CD8-positive, alpha-beta memory T cell (primary cell): ENCODE results near the gene BNC2. TPM values are rescaled to one million over a fixed set of nuclear protein-coding genes. Genes with fewer than 3 reads are reported as not detected.
A peak's percentile ranks its signal among the peaks of the same experiment; 100 is the strongest.

Source experiments
- CTCF ChIA-PET: fragments of 350-600 bp; sonication (Branson Sonifier 250); formaldehyde crosslinking; loops from one replicate; lab custom pipeline; 2021; ENCODE audit warnings: antibody characterized with exemption; lab: Charles Lee
- POLR2A ChIA-PET: fragments of 350-600 bp; sonication (Branson Sonifier 250); formaldehyde crosslinking; loops from one replicate; lab custom pipeline; 2021; ENCODE audit warnings: antibody characterized with exemption; lab: Charles Lee
- DNase-seq, 5 donors: peaks; one replicate each; pipeline versions ENCODE4 v3.0.0 to v3.0.0-alpha.2; 2020 to 2022; ENCODE audit warnings: mixed read lengths in 1 of 5
- H3K27ac ChIP-seq: one replicate; pipeline ENCODE4 v1.7.0; 2013; ENCODE audit warnings: low read depth, mild to moderate bottlenecking, low read length, moderate library complexity
- H3K27me3 ChIP-seq: 2 replicates; pipeline ENCODE4 v1.7.0; 2013; ENCODE audit warnings: low read length, mild to moderate bottlenecking; ENCODE audit not compliant: insufficient read depth, poor library complexity, severe bottlenecking
- H3K36me3 ChIP-seq: 2 replicates; pipeline ENCODE4 v1.7.0; 2013; ENCODE audit warnings: mild to moderate bottlenecking, low read length, moderate library complexity; ENCODE audit not compliant: insufficient read depth
- H3K4me1 ChIP-seq: 2 replicates; pipeline ENCODE4 v1.7.0; 2013; ENCODE audit warnings: mild to moderate bottlenecking, low read length, moderate library complexity; ENCODE audit not compliant: insufficient read depth
- H3K4me3 ChIP-seq: 2 replicates; pipeline ENCODE4 v1.7.0; 2013; ENCODE audit warnings: mild to moderate bottlenecking, low read length
- H3K9me3 ChIP-seq: 2 replicates; pipeline ENCODE4 v1.7.0; 2013; ENCODE audit warnings: mild to moderate bottlenecking, low read length
- H3K27ac Mint-ChIP-seq, 8 donors: one replicate each; pipeline ENCODE4 v1.8.0; 2020 to 2021; ENCODE audit warnings: mixed read lengths in 8 of 8, mild to moderate bottlenecking in 6 of 8, inconsistent platforms in 3 of 8, moderate library complexity in 3 of 8
- H3K27me3 Mint-ChIP-seq, 2 donors: one replicate each; pipeline ENCODE4 v1.8.0; 2020 to 2021; ENCODE audit warnings: mixed read lengths in 2 of 2, mild to moderate bottlenecking in 1 of 2, moderate library complexity in 1 of 2
- H3K36me3 Mint-ChIP-seq, 3 donors: one replicate each; pipeline ENCODE4 v1.8.0; 2020 to 2021; ENCODE audit warnings: mixed read lengths in 3 of 3, inconsistent platforms in 1 of 3, mild to moderate bottlenecking in 1 of 3
- H3K4me1 Mint-ChIP-seq, 3 donors: one replicate each; pipeline ENCODE4 v1.8.0; 2020 to 2021; ENCODE audit warnings: mixed read lengths in 3 of 3, inconsistent platforms in 1 of 3, mild to moderate bottlenecking in 1 of 3
- H3K4me3 Mint-ChIP-seq, 7 donors: one replicate each; pipeline ENCODE4 v1.8.0; 2020 to 2021; ENCODE audit warnings: mixed read lengths in 7 of 7, mild to moderate bottlenecking in 6 of 7, moderate library complexity in 4 of 7, inconsistent platforms in 2 of 7
- H3K9me3 Mint-ChIP-seq, 5 donors: one replicate each; pipeline ENCODE4 v1.8.0; 2020 to 2022; ENCODE audit warnings: mixed read lengths in 5 of 5, mild to moderate bottlenecking in 3 of 5, moderate library complexity in 2 of 5, inconsistent platforms in 1 of 5
- polyA plus RNA-seq: library from polyadenylated mRNA; unstranded; fragments of 300-500 nt; fragmentation: Illumina TruSeq; gene quantifications from one replicate; pipeline ENCODE4 v1.2.3, GENCODE V29; 2021
- total RNA-seq, 2 experiments: library from RNA; stranded (reverse); gene quantifications; one replicate each; pipeline ENCODE4 v1.2.3, GENCODE V29; 2021

BNC2 gene
- total and polyA plus RNA-seq, 3 experiments from 2014 or later = 0.18 TPM; not detected in 2

DNA sequence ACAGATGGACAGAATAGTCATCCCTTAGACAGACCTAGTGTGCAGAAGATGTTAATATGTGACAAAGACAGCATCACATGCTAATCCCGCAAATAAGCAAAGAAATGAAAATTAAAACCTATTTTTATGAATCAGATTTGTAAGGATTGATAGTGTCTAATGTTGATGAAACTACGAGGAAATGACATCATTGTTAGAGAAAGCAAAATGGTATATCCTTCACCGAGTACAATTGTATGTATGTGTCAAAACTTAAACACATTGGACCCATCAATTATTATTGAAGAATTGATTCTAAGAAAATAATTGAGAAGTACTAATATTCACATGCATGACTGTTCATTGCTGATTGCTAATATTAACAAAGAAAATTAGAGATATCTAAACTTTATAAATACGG, 493.2 kb downstream of the BNC2 start:
- no peaks in the 10 kb centered on the region for H3K9me3 ChIP-seq
- no peaks in the 10 kb centered on the region for H3K36me3 Mint-ChIP-seq
- H3K4me3 ChIP-seq = no peak overlapping the region
- no peak overlapping the region for H3K27ac ChIP-seq
- H3K36me3 ChIP-seq = no peaks in the 10 kb centered on the region
- ChIA-PET POLR2A (no interaction called here), CTCF (no interaction called here)
- no peaks in the 10 kb centered on the region for H3K4me1 ChIP-seq
- H3K9me3 Mint-ChIP-seq = peaks cover 2 to 14% (median 9%) of the 10 kb centered on the region in 5 donors
- no peak overlapping the region for H3K27ac Mint-ChIP-seq
- H3K27me3 Mint-ChIP-seq = no peaks in the 10 kb centered on the region
- no peak overlapping the region for H3K4me3 Mint-ChIP-seq
- no peaks in the 10 kb centered on the region for H3K27me3 ChIP-seq
- no peak for DNase-seq
- no peaks in the 10 kb centered on the region for H3K4me1 Mint-ChIP-seq

DNA sequence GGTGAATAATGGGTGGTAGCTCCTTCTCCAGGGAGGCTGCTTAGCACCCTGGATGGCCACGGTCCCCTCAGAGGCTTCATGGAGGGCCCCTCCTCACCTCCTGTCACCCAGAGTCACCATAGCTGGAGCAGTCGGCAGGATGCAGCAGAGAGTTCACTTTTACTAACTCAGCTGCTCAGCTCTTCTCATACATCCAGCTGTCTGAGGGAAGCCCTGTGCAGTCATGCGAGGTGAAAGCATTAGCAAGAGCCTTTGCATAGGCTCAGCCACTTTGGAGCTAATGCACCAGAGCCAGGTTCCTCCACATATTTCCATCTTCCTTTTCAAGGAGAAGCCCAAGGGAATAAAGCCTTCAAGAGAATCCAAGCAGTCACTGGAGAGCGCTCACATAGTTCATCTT, 499.2 kb downstream of the BNC2 start:
- Mint-ChIP-seq H3K9me3 (peaks cover 0 to 10% (median 5%) of the 10 kb centered on the region in 5 donors), H3K27me3 (no peaks in the 10 kb centered on the region), H3K36me3 (no peaks in the 10 kb centered on the region), H3K4me3 (no peak overlapping the region), H3K4me1 (no peaks in the 10 kb centered on the region), H3K27ac (no peak overlapping the region)
- ChIA-PET CTCF (no interaction called here), POLR2A (no interaction called here)
- Histone ChIP-seq H3K4me3 (no peak overlapping the region), H3K36me3 (no peaks in the 10 kb centered on the region), H3K27me3 (no peaks in the 10 kb centered on the region), H3K27ac (no peak overlapping the region), H3K9me3 (no peaks in the 10 kb centered on the region), H3K4me1 (no peaks in the 10 kb centered on the region)
- DNase-seq = no peak

DNA sequence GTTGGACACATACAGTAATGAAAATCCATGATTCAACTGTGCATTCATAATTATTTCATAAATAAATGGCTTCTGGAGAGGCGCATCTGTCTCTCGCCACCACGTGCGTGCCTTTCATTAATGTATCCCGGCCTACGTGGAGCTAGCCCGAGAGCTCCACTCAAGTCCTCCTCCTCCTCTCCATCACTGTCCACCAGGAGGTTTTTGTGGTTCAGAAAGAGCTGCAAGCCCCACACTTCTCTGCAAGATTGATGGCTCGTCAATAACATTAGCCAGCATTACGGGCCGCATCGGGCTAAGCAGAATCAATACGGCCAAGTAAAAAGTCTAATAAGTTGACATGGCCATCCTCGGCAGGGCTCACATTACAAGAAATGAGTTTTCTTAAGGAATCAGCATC, 499.8 kb downstream of the BNC2 start:
- CTCF ChIA-PET = no interaction called here

DNA sequence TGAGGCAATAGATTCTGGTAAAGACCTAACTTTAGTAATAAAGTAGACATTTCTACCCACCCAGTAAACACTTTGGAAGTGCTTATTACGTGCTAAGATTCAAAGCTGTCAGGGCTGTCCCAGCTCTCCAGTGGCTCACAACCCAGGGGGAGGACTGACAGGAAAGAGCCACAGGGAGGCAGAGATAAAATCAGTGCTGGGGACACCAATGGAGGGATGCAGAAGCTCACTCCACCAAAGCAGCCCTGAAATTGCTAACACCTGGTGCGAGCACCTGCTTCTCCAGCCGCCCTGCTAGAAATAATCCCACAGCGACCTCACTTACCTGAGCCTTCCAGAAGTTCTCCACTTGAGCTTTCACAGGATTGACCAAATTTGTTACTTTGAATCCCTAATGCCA, 501.0 kb downstream of the BNC2 start:
- no peak overlapping the region for H3K27ac ChIP-seq
- Mint-ChIP-seq H3K27me3 (no peaks in the 10 kb centered on the region), H3K9me3 (peaks cover 1 to 11% (median 5%) of the 10 kb centered on the region in 5 donors), H3K4me1 (no peaks in the 10 kb centered on the region), H3K27ac (no peak overlapping the region), H3K4me3 (no peak overlapping the region), H3K36me3 (no peaks in the 10 kb centered on the region)
- POLR2A ChIA-PET = no interaction called here
- CTCF ChIA-PET = no interaction called here
- no peaks in the 10 kb centered on the region for H3K27me3 ChIP-seq
- H3K36me3 ChIP-seq = no peaks in the 10 kb centered on the region
- H3K9me3 ChIP-seq = no peaks in the 10 kb centered on the region
- no peak for DNase-seq
- H3K4me1 ChIP-seq = no peaks in the 10 kb centered on the region
- no peak overlapping the region for H3K4me3 ChIP-seq

More for the DNA sequence above, 499.8 kb downstream of the BNC2 start:
- H3K9me3 ChIP-seq = no peaks in the 10 kb centered on the region
- no peak overlapping the region for H3K4me3 ChIP-seq
- H3K27ac ChIP-seq = no peak overlapping the region
- POLR2A ChIA-PET = no interaction called here
- no peaks in the 10 kb centered on the region for H3K36me3 ChIP-seq
- H3K27me3 Mint-ChIP-seq = no peaks in the 10 kb centered on the region
- H3K27ac Mint-ChIP-seq = no peak overlapping the region
- H3K36me3 Mint-ChIP-seq = no peaks in the 10 kb centered on the region
- peaks cover 0 to 11% (median 5%) of the 10 kb centered on the region in 5 donors for H3K9me3 Mint-ChIP-seq
- H3K4me1 ChIP-seq = no peaks in the 10 kb centered on the region
- H3K27me3 ChIP-seq = no peaks in the 10 kb centered on the region
- no peak for DNase-seq
- no peak overlapping the region for H3K4me3 Mint-ChIP-seq
- no peaks in the 10 kb centered on the region for H3K4me1 Mint-ChIP-seq

DNA sequence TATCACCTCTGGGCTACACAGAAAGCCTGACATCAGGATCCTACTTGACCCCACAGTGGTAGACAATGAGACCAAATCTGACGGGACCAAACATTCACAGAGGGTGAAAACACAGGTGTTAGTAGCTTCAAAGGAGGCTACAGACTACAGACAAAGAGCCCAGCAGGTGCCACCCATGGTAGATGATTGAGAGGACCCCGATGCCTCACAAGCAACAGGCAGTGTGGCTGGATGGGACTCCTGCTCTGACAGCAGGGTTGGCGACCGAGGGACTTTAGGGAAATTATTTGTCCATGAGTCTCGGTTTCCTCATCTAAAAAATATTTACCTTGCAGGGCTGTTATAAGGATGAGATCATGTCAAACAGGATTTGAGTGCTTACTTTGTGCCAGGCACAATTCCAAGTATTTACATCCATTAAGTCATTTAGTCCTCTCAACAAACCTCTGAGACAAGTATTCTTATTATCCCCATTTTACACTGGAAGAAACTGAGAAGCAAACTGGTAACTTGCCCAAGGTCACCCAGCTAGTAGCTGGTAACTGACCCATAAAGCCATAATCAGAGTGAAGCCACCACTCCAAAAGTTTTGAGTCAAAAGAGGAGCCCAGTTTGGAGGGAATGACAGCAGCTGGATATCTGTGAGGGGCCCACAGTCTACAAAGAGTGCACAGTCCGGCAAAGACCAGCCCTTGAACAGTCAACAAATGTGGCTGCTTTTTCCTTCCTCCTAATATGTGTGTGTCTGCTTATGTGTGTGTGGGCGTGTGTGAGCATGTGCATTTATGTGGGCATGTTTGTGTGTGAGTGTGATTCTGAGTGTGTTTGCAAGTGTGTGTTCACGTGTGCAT, 502.0 kb downstream of the BNC2 start:
- no peaks in the 10 kb centered on the region for H3K27me3 ChIP-seq
- Mint-ChIP-seq H3K36me3 (no peaks in the 10 kb centered on the region), H3K27ac (peak overlapping the region in 1 of 8 donors; percentile 34), H3K9me3 (peaks cover 0 to 11% (median 5%) of the 10 kb centered on the region in 5 donors), H3K4me3 (no peak overlapping the region), H3K27me3 (no peaks in the 10 kb centered on the region), H3K4me1 (no peaks in the 10 kb centered on the region)
- H3K4me3 ChIP-seq = no peak overlapping the region
- CTCF ChIA-PET = no interaction called here
- no peak for DNase-seq
- no peaks in the 10 kb centered on the region for H3K9me3 ChIP-seq
- H3K27ac ChIP-seq = no peak overlapping the region
- POLR2A ChIA-PET = no interaction called here
- no peaks in the 10 kb centered on the region for H3K4me1 ChIP-seq
- H3K36me3 ChIP-seq = no peaks in the 10 kb centered on the region

DNA sequence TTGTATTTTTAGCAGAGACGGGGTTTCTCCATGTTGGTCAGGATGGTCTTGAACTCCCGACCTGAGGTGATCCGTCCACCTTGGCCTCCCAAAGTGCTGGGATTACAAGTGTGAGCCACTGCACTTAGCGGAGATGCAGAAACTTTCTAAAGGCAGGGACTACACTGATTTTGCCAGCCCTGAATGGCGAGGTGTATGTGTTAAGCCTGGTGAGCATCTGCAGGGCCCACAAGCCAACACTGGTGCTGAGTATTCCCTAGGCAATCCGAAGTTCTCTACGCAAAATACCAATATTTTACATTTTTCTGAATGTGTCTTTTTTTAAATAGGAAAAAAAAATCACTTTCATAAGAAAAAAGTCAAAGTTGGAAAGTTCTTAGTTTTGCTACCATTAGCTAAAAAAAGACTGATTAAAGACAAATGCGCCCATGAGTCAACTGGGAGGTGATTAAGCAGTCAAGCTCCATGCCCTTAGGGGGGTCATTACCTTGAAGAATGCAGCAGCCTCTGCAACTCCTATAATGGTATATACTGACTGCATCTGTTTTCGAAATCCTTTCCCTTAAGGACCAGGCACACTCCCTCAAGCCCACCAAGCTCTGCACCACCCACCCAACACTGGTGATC, 502.8 kb downstream of the BNC2 start:
- Mint-ChIP-seq H3K27me3 (no peaks in the 10 kb centered on the region), H3K4me3 (no peak overlapping the region), H3K9me3 (peaks cover 0 to 11% (median 5%) of the 10 kb centered on the region in 5 donors), H3K36me3 (no peaks in the 10 kb centered on the region), H3K27ac (no peak overlapping the region), H3K4me1 (no peaks in the 10 kb centered on the region)
- DNase-seq = no peak
- POLR2A ChIA-PET = no interaction called here
- CTCF ChIA-PET = no interaction called here
- Histone ChIP-seq H3K4me1 (no peaks in the 10 kb centered on the region), H3K27me3 (no peaks in the 10 kb centered on the region), H3K36me3 (no peaks in the 10 kb centered on the region), H3K27ac (no peak overlapping the region), H3K4me3 (no peak overlapping the region), H3K9me3 (no peaks in the 10 kb centered on the region)

DNA sequence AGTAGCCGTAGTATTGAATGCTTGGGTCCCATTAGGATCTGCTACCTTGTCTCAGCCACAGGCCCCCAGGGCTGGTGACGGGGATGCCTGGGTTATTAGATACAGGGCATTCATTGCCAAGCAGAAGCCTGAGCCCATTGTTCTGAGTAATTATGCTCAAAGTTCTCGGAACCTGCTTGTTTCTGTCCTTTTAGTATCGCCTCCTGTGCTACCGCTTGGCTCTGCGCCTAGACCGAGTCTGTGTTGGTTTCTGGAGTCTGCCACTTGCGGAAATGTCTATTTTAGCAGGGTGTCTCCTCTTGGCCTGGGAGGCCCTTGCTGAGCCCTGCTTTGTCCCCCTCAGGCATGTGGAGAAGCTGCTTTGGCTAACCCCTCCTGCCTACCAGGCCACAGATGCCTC, 506.1 kb downstream of the BNC2 start:
- Mint-ChIP-seq H3K36me3 (no peaks in the 10 kb centered on the region), H3K9me3 (peaks cover 2 to 8% (median 3%) of the 10 kb centered on the region in 5 donors), H3K27me3 (no peaks in the 10 kb centered on the region), H3K4me3 (no peak overlapping the region), H3K27ac (no peak overlapping the region), H3K4me1 (no peaks in the 10 kb centered on the region)
- no peaks in the 10 kb centered on the region for H3K36me3 ChIP-seq
- no peak overlapping the region for H3K27ac ChIP-seq
- no peak overlapping the region for H3K4me3 ChIP-seq
- H3K27me3 ChIP-seq = no peaks in the 10 kb centered on the region
- H3K9me3 ChIP-seq = no peaks in the 10 kb centered on the region
- H3K4me1 ChIP-seq = no peaks in the 10 kb centered on the region
- CTCF ChIA-PET = no interaction called here
- DNase-seq = no peak
- POLR2A ChIA-PET = no interaction called here

DNA sequence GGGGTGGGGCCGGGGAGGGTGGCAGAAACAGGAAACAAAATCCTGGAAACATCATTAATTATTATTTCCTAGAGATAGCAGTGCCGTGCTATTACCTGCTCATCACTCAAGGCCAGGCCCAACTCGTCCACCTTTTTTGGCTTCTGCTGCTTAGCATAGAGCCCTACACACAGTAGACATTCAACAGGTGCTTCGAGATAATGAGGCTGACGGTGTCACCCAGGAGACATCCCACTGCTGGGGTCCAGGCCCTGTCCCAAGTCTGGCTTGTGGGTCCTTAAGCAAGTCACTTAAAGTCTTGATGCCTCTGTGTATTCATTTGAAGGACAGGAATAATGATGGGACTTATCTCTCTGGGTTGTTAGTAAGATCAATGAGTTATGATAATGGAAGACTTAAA, 506.6 kb downstream of the BNC2 start:
- H3K4me3 Mint-ChIP-seq = no peak overlapping the region
- no peaks in the 10 kb centered on the region for H3K4me1 ChIP-seq
- POLR2A ChIA-PET = no interaction called here
- H3K4me3 ChIP-seq = no peak overlapping the region
- no peaks in the 10 kb centered on the region for H3K36me3 Mint-ChIP-seq
- CTCF ChIA-PET = no interaction called here
- no peak overlapping the region for H3K27ac ChIP-seq
- no peak for DNase-seq
- H3K27me3 Mint-ChIP-seq = peaks cover 0 to 2% of the 10 kb centered on the region in 2 donors
- no peaks in the 10 kb centered on the region for H3K27me3 ChIP-seq
- no peaks in the 10 kb centered on the region for H3K4me1 Mint-ChIP-seq
- no peaks in the 10 kb centered on the region for H3K9me3 ChIP-seq
- H3K27ac Mint-ChIP-seq = no peak overlapping the region
- H3K36me3 ChIP-seq = no peaks in the 10 kb centered on the region
- H3K9me3 Mint-ChIP-seq = peaks cover 2 to 8% (median 3%) of the 10 kb centered on the region in 5 donors
